H1 (cell line): ENCODE data around the gene EID1. TPM values are rescaled to one million over a fixed set of nuclear protein-coding genes. Genes with fewer than 3 reads are reported as not detected.

Source experiments
- CTCF ChIA-PET: fragments of 300-600 bp; sonication (Branson Sonifier 250); formaldehyde crosslinking; loops from one replicate; lab custom pipeline; 2021; ENCODE audit not compliant: partially characterized antibody; lab: Charles Lee
- POLR2A ChIA-PET: fragments of 300-600 bp; sonication (Branson Sonifier 250); formaldehyde crosslinking; loops from one replicate; lab custom pipeline; 2021; ENCODE audit warnings: inconsistent platforms; ENCODE audit not compliant: partially characterized antibody; lab: Charles Lee
- DNase-seq, 2 experiments: peaks; one replicate each; pipeline versions ENCODE4 v3.0.0 to v3.0.0-alpha.2; 2010 to 2022; ENCODE audit warnings: low spot score in 2 of 2, low read depth in 1 of 2, mixed read lengths in 1 of 2
- FAIRE-seq: peaks from 2 replicates; lab custom pipeline; 2011; peaks lifted over from hg19 to GRCh38; lab: Jason Lieb, UNC
- H2AFZ ChIP-seq: 2 replicates; pipeline ENCODE4 v1.8.1; 2012; ENCODE audit warnings: low read length, inconsistent platforms
- H2AK5ac ChIP-seq: 2 replicates; pipeline ENCODE4 v1.6.1; 2013; ENCODE audit warnings: low read depth, low read length
- H2BK120ac ChIP-seq: replicated peaks from 2 replicates; pipeline ENCODE3; 2013; ENCODE audit warnings: low read depth, low read length, inconsistent platforms
- H2BK12ac ChIP-seq: 2 replicates; pipeline ENCODE4 v1.6.1; 2013; ENCODE audit warnings: low read depth, low read length
- H2BK15ac ChIP-seq: 2 replicates; pipeline ENCODE4 v1.6.1; 2013; ENCODE audit warnings: low read length
- H2BK20ac ChIP-seq: 2 replicates; pipeline ENCODE4 v1.6.1; 2013; ENCODE audit warnings: low read length
- H2BK5ac ChIP-seq: 2 replicates; pipeline ENCODE4 v1.6.1; 2013; ENCODE audit warnings: low read depth, low read length
- H3K14ac ChIP-seq: 2 replicates; pipeline ENCODE4 v1.6.1; 2013; ENCODE audit warnings: inconsistent platforms; ENCODE audit not compliant: insufficient read length
- H3K18ac ChIP-seq: 2 replicates; pipeline ENCODE4 v1.6.1; 2013; ENCODE audit warnings: low read length; ENCODE audit errors: extremely low read depth
- H3K23ac ChIP-seq: 2 replicates; pipeline ENCODE4 v1.6.1; 2013; ENCODE audit warnings: inconsistent platforms; ENCODE audit not compliant: insufficient read length
- H3K23me2 ChIP-seq: 2 replicates; pipeline ENCODE4 v1.6.1; 2013; ENCODE audit warnings: low read depth, low read length
- H3K27ac ChIP-seq: 2 replicates; pipeline ENCODE4 v1.6.1; 2011; ENCODE audit warnings: low read depth, low read length, inconsistent platforms
- H3K27me3 ChIP-seq, 4 experiments: replicated peaks in 1 of 4; 1 replicate in 1 of 4; 2 replicates in 3 of 4; pipeline versions ENCODE4 v1.6.1 to v1.8.1; 2011 to 2013; ENCODE audit warnings: low read length in 3 of 4, mild to moderate bottlenecking in 3 of 4, inconsistent platforms in 2 of 4, mixed read lengths in 2 of 4, moderate library complexity in 1 of 4; ENCODE audit not compliant: control insufficient read depth in 3 of 4, insufficient read depth in 3 of 4; ENCODE audit errors: extremely low read depth in 1 of 4
- H3K36me3 ChIP-seq, 4 experiments: 2 replicates each; pipeline versions ENCODE4 v1.6.1 to v1.8.1; 2011 to 2013; ENCODE audit warnings: mild to moderate bottlenecking in 4 of 4, low read length in 3 of 4, moderate library complexity in 2 of 4, control low read depth in 1 of 4, inconsistent platforms in 1 of 4; ENCODE audit not compliant: insufficient read depth in 4 of 4, control insufficient read depth in 2 of 4
- H3K4ac ChIP-seq: replicated peaks from 2 replicates; pipeline ENCODE3; 2013; ENCODE audit warnings: low read length, low read depth, mixed read lengths, inconsistent platforms; ENCODE audit not compliant: insufficient read length
- H3K4me1 ChIP-seq, 4 experiments: replicated peaks in 1 of 4; 1 replicate in 1 of 4; 2 replicates in 3 of 4; pipeline versions ENCODE4 v1.6.1 to v1.8.1; 2011 to 2013; ENCODE audit warnings: low read length in 3 of 4, inconsistent platforms in 2 of 4, mixed read lengths in 1 of 4; ENCODE audit not compliant: insufficient read depth in 4 of 4, control insufficient read depth in 3 of 4
- H3K4me2 ChIP-seq, 2 experiments: 2 replicates each; pipeline versions ENCODE4 v1.6.1 to v1.8.1; 2011 to 2013; ENCODE audit warnings: low read depth in 2 of 2, low read length in 2 of 2, control low read depth in 1 of 2, inconsistent platforms in 1 of 2, mild to moderate bottlenecking in 1 of 2; ENCODE audit not compliant: insufficient read depth in 1 of 2
- H3K4me3 ChIP-seq, 4 experiments: fragments of 200-600, 300-600 bp in 1 of 4; sonication (generic), shearing (Covaris generic), sonication (Bioruptor Twin) in 1 of 4; 2 replicates each; pipeline versions ENCODE4 v1.5.1 to v1.8.1; 2011 to 2016; ENCODE audit warnings: low read length in 4 of 4, low read depth in 3 of 4, control low read depth in 2 of 4, inconsistent platforms in 2 of 4, mild to moderate bottlenecking in 2 of 4, mixed read lengths in 1 of 4, moderate library complexity in 1 of 4; ENCODE audit not compliant: insufficient read depth in 2 of 4; ENCODE audit errors: extremely low read depth in 1 of 4
- H3K56ac ChIP-seq: replicated peaks from 2 replicates; pipeline ENCODE3; 2013; ENCODE audit warnings: low read depth, mild to moderate bottlenecking, mixed read lengths, low read length, inconsistent platforms; ENCODE audit not compliant: insufficient read length
- H3K79me1 ChIP-seq: 2 replicates; pipeline ENCODE4 v1.6.1; 2013; ENCODE audit warnings: low read depth, low read length, control low read depth
- H3K79me2 ChIP-seq, 2 experiments: 2 replicates each; pipeline versions ENCODE4 v1.6.1 to v1.8.1; 2012 to 2013; ENCODE audit warnings: low read length in 2 of 2, mild to moderate bottlenecking in 2 of 2, inconsistent platforms in 1 of 2; ENCODE audit not compliant: insufficient read depth in 2 of 2, control insufficient read depth in 1 of 2
- H3K9ac ChIP-seq, 4 experiments: replicated peaks in 1 of 4; 1 replicate in 1 of 4; 2 replicates in 3 of 4; pipeline versions ENCODE4 v1.6.1 to v1.8.1; 2011 to 2013; ENCODE audit warnings: low read depth in 3 of 4, low read length in 3 of 4, control low read depth in 2 of 4, mild to moderate bottlenecking in 2 of 4, moderate library complexity in 2 of 4, inconsistent platforms in 1 of 4; ENCODE audit errors: extremely low read depth in 1 of 4
- H3K9me3 ChIP-seq, 2 experiments: 2 replicates each; pipeline versions ENCODE4 v1.6.1 to v1.8.1; 2012 to 2013; ENCODE audit warnings: mild to moderate bottlenecking in 2 of 2, moderate library complexity in 2 of 2, control low read depth in 1 of 2, inconsistent platforms in 1 of 2, low read depth in 1 of 2, low read length in 1 of 2, mixed read lengths in 1 of 2; ENCODE audit not compliant: insufficient read depth in 2 of 2
- H4K20me1 ChIP-seq, 2 experiments: replicated peaks in 1 of 2; 2 replicates each; pipeline versions ENCODE3 to v1.8.1; 2011 to 2013; ENCODE audit warnings: inconsistent platforms in 2 of 2, low read length in 2 of 2, mild to moderate bottlenecking in 1 of 2; ENCODE audit not compliant: insufficient read depth in 2 of 2, control insufficient read depth in 1 of 2
- H4K5ac ChIP-seq: 2 replicates; pipeline ENCODE4 v1.6.1; 2013; ENCODE audit warnings: low read length, low read depth, mixed read lengths, inconsistent platforms; ENCODE audit not compliant: insufficient read length
- H4K8ac ChIP-seq: 2 replicates; pipeline ENCODE4 v1.8.0; 2013; ENCODE audit warnings: mild to moderate bottlenecking, moderate library complexity, low read length, inconsistent platforms; ENCODE audit not compliant: insufficient read depth; ENCODE audit errors: extremely low read depth
- H4K91ac ChIP-seq: replicated peaks from 2 replicates; pipeline ENCODE3; 2013; ENCODE audit warnings: low read length, mixed read lengths, inconsistent platforms; ENCODE audit not compliant: insufficient read length
- POU5F1 ChIP-seq: IDR thresholded peaks from 2 replicates; pipeline ENCODE4 v1.6.1; 2011; ENCODE audit warnings: low read depth, mild to moderate bottlenecking, low read length, moderate library complexity
- YY1 ChIP-seq: IDR thresholded peaks from 2 replicates; pipeline ENCODE4 v1.6.1; 2011; ENCODE audit warnings: low read depth, mild to moderate bottlenecking, low read length
- WGBS, 2 experiments: shearing (Covaris generic) in 1 of 2; methylation state at CpG; one replicate each; pipeline versions ENCODE4 v1.1.6 to v1.1.7; 2013 to 2015; ENCODE audit warnings: low lambda C conversion rate in 2 of 2, mixed read lengths in 2 of 2, inconsistent platforms in 1 of 2, low coverage in 1 of 2, missing lambda C conversion rate in 1 of 2; ENCODE audit not compliant: insufficient replicate concordance in 2 of 2, insufficient coverage in 1 of 2, insufficient read length in 1 of 2; ENCODE audit errors: extremely low coverage in 1 of 2, missing lambda C conversion rate in 1 of 2; 5-methylcytosine and 5-hydroxymethylcytosine counted together
- polyA plus RNA-seq, 7 experiments: library from polyadenylated mRNA; depleted of rRNA in 3 of 7; stranded (reverse) in 5 of 7; unstranded in 2 of 7; fragments of >200 nt in 5 of 7; fragments of 200-250 nt in 2 of 7; gene quantifications; 1 replicate in 5 of 7; 2 replicates in 1 of 7; 4 replicates in 1 of 7; pipeline versions ENCODE4 v1.2.1 to v1.2.3, GENCODE V29; 2011 to 2013; ENCODE audit warnings: missing spikeins in 2 of 7, mixed read lengths in 2 of 7
- total RNA-seq: library from RNA; stranded (reverse); fragmentation: NEBNext Ultra II Directional; extraction: Animal tissue kit (Norgen Biotek cat#: 25700); gene quantifications from 2 replicates; pipeline ENCODE4 v1.2.1, GENCODE V29; 2021

The EID1 gene
- total and polyA plus RNA-seq, 2 of the 8 experiments (the other 6 are each of a cell fraction or from before 2014, with no cell fraction given) = 101 to 110 TPM

DNA sequence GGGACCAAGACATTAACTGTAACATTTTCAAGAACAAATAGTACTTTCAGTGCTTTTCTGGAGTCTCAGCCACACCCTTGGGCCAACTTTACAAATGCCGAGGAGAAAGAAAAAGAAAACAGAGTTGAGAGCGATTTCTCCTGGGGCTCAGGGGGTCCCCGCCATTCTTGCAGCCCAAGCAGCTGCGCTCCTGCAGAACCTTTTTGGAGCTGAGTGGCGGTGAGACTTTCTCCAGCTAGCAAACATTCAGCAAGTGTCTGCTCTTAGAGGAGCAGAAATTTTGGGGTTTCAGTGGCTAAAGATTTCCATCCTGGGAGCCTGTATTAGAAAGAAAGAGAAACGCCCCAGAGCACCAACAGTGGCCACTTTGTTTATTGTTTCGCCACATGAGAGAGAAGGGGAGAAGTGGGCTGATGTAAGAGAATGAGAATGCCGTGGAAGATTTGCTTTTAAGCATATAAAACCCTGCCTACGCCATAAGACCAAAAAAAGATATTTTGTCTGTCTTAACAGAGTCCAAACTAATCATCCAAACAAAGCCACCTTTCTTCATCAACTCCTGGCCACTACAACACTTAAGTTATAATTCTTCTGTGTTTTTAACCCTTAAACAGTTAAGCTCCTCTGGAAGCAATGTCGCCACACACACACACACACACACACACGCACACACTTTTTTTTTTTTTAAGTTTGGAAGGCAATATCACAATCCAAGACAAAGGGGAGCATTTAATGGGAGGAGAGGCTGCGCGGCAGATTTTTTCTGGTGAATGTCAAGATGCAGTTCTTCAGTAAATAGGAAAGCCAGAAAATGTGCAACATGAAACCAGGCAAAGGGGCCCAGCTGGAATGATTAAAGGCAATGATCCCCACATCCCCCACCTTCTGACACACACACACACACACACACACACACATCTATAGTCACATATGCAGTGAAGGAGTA lies 19.2 kb downstream of the EID1 start:
- no peaks in the 10 kb centered on the region for H3K23me2 ChIP-seq
- H3K27ac ChIP-seq = no peak overlapping the region
- H2BK120ac ChIP-seq = no peak overlapping the region
- H2AK5ac ChIP-seq = no peak overlapping the region
- no peaks in the 10 kb centered on the region for H4K20me1 ChIP-seq
- H3K27me3 ChIP-seq = no peaks in the 10 kb centered on the region
- H4K5ac ChIP-seq = peak overlapping the region; percentile 16
- no peaks in the 10 kb centered on the region for H3K36me3 ChIP-seq
- H2BK20ac ChIP-seq = no peak overlapping the region
- H3K23ac ChIP-seq = no peak overlapping the region
- no peaks in the 10 kb centered on the region for H3K79me1 ChIP-seq
- H3K18ac ChIP-seq = no peak overlapping the region
- no peak overlapping the region for H4K91ac ChIP-seq
- H3K4me3 ChIP-seq = no peak overlapping the region; a peak in 1 of 8 replicates
- WGBS, 2 experiments = 73% methylated on average over 13 of the region's 13 CpGs; no CpG with 5 or more reads in 1 of the 2 experiments
- H3K79me2 ChIP-seq = no peaks in the 10 kb centered on the region
- no peak overlapping the region for H3K4ac ChIP-seq
- peak overlapping the region; percentile 0 to 40; a peak in 2 of 4 replicates for H3K4me2 ChIP-seq
- H4K8ac ChIP-seq = 0 out of 2 replicates have a peak overlapping the region, but pooled peaks have one; percentile 62
- FAIRE-seq (no peak), DNase-seq (no peak)
- no peak overlapping the region; a peak in 1 of 7 replicates for H3K9ac ChIP-seq
- H3K9me3 ChIP-seq = no peaks in the 10 kb centered on the region
- peak overlapping the region; percentile 99 for H2AFZ ChIP-seq
- ChIA-PET POLR2A (interaction anchor here (0.7 to 2.7 kb wide), 4 partner anchors 19 to 260 kb away, joined by 3 to 15 read pairs (median 4); partner anchors contain the start of gene EID1), CTCF (interaction anchor here (0.7 to 1.2 kb wide), 2 partner anchors 78 to 145 kb away, joined by 4 read pairs; no protein-coding TSS in a partner anchor)
- peaks cover 2 to 6% (median 3%) of the 10 kb centered on the region in 4 experiments; a peak in 3 of 7 replicates for H3K4me1 ChIP-seq
- no peak overlapping the region for H2BK12ac ChIP-seq
- no peak overlapping the region for H3K56ac ChIP-seq
- H2BK5ac ChIP-seq = no peak overlapping the region
- TF ChIP-seq YY1 (0 out of 2 replicates have a peak, but pooled peaks have one; percentile 15), POU5F1 (no peak)
- no peak overlapping the region for H2BK15ac ChIP-seq
- no peak overlapping the region for H3K14ac ChIP-seq
